ENCODE measurements around the gene ATRAID.
A peak's percentile ranks its signal among the peaks of the same experiment; 100 is the strongest.

Gene ATRAID

GRCh38 chr2:27249891-27250651 lies 38.2 kb downstream of the ATRAID start:
- peak; percentile 37 to 42 (median 40) for DNase-seq (ENCODE audit: low read depth in 3 of 3)

DNA sequence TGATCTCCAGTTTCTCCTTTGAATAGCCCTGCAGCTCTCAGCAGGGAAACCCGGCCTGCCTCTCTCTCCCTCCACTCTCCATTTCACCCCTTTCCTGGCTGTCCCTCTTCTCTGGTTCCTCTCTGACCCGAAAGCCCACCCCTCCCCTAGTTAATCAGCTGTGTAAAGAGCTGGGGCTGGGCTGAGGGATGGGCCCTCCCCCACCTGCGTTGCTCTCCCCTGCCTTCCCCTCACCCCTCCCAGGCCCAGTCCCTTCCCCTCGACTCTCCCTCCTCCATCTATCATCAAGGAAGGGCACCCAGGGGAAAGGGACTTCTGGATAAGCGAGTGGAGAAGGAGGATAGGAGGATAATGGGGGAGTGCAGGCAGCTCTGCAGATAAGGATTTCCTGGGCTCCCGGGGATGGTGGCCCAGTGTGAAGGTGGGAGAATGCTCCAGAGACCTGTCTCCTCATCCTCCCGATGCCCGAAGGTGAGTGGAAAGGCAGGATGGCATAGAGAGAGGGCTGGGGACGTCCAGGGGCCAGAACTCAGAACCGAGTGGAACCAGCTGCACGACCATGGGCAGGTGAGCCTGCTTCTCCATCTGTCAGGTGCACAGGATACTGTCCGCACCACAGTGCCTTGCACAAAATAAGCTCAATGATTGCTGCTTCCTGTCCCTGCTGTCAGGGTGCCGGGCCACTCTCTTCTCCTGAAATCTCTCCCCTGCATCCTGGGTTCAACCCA lies 39.0 kb downstream of the ATRAID start:
- no peak for DNase-seq (ENCODE audit: low read depth in 3 of 3)

DNA sequence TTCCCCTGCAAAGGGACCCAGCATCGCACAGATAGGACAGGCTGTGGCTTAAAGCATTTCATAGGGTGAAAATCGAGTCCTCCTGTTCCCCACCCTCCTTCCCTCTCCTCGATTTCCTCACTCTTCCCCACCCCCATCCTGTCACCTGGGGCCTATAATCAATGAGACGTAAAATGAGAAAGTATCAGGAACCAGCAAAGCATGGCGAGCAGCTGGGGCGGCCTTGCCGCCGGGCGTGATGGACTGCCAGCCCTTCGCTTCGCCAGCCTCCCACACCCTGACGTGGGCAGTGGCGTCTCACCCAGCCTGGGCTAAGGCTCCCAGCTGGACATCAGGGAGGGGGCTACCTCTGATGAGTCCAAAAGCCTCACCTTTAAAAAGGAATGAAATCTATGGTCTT lies 39.9 kb downstream of the ATRAID start:
- no peak for DNase-seq (ENCODE audit: low read depth in 3 of 3)

DNA sequence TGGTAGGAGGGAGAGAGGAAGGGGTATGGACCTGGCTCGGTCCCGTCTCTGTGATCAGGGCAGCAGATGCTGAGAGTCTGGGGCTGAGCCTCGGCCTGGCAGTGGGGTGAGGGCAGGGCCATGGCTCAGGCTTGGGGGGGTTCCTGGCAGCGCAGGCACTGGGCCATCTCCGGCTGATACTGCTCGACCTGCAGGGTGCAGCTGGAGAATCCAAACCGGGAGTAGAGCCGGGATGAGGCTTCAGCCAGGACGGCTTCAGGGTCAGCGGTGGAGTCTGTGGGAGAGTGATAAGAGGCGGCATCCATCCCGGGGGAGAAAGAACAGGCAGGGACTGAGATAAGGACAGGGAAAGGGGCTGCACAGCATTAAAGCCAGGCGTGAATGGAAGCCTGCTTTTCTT lies 43.3 kb downstream of the ATRAID start:
- no peak for DNase-seq (ENCODE audit: low read depth in 3 of 3)

GRCh38 chr2:27255660-27256059 lies 43.8 kb downstream of the ATRAID start:
- DNase-seq (ENCODE audit: low read depth in 3 of 3): no peak

DNA sequence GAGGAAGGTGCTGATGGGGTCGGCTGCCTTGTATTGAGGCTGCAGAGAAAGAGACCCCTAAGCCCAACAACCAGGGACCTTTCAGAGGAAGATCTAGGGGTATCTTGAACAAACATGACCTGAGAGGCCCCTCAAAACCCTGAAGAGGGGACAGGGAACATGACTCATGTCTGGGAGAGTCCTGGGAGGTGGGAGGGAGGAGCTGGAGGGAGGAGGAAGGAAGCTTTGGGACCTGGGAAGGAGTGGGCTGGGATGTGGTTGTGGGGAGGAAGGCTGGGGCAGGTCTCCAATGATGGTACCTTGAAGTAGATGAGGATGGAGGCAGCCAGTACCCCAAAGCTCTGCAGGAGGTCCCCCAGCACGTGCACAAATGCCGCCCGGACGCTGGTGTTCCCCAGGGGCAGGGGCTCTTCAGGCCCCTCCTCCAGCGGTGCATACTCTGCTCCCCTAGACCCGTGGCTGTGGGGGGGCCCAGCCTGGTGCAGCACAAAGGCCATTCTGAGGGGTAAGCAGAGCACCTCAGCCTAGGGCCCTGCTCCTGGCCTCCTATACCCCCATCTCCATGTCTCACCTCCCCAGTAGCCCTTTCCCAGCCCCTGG lies 45.1 kb downstream of the ATRAID start:
- DNase-seq (ENCODE audit: low read depth in 3 of 3): no peak

DNA sequence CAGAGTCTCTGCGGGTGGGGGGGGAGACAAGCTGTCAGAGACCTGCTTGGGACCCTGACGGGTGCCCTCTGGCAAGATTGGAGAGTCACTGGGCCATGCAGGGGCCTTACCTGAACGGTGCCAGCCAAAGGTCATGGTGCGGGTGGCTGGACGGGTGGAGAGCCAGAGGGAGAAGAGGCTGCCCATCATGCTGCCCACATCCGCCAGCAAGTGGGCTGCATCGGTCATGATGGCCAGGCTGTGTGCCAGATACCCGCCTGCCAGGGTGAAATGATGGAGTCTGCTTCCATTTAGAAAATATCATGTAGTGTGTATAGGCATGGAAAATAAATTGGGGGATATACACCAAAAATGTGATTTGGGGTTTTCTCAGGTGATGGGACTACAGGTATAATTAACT lies 46.2 kb downstream of the ATRAID start:
- no peak for DNase-seq (ENCODE audit: low read depth in 3 of 3)

- no peak for DNase-seq (ENCODE audit: low read depth in 3 of 3)
These were observed 49.5 kb downstream of the ATRAID start for GRCh38 chr2:27261241-27261925.

DNA sequence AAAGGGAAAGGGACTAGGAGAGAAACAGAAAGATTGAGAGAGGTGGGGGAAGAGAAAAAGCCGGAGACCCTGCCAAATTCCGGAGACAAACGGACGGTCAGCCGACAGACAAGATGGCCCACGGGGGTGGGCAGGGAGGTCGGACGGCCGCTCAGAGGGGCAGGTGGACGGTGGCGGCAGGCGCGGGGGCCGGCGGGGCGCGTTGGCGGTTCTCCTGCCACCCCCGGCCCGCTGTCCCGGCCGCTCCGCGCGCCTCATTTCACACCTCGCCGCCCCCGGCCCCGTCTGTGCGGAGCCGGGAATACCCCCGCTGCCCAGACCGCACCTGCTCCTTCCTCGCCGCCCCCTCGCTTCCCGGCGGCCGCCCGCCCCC lies 50.1 kb downstream of the ATRAID start:
- DNase-seq (ENCODE audit: low read depth in 3 of 3): no peak

GRCh38 chr2:27262379-27263286 lies 50.8 kb downstream of the ATRAID start, which contains the start of gene SLC30A3:
TSS of gene SLC30A3 (minus strand) at chr2:27263047. CDS start at chr2:27262906, 141 bp downstream.
- peak; percentile 52 to 80 (median 56) for DNase-seq (ENCODE audit: low read depth in 3 of 3)

DNA sequence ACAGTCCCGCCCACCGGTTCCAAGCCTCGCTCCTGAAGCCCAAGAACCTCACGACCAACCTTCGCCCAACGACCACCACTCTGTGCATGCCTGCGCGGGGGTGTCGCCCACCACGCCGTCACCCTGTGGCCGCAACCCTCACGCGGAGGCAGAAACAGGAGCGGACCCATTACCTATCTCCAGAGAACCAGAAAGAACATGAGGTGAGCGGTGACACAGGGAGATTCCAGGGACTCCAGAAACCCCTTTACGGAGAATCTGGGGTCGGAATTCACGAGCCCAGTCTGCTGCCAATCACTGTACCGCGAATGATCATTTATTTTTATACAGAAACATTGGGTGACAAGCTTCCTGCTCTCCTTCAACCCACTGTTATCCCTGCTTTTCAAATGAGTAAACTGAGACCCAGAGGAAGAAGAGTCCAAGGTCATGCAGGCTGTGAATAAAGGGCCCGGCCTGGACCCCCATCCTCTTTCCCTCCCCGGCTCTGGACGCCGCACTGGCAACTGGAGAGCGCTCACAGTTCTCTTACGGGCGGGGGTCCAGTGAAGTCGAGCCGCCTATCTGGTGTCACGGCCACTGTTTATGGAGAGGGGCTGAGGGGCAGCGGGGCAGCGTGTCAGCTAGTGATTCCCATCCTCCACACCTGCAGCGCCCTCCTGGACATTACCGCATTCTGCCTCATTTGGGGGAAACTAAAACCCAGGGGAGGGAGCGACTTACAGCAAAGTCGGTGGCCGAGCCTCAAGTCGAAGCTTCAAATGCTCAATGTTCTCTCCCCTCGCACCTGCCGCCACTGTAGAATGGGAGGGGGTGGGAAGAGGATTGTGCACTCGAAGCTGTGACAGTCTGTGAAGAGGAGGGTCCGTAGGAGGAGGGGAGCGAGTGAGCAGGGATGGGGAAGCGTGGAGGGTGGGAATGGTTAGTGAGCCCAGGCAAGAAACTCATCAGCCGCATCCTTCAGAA lies 51.7 kb downstream of the ATRAID start:
- no peak for DNase-seq (ENCODE audit: low read depth in 3 of 3)

- no peak for DNase-seq (ENCODE audit: low read depth in 3 of 3)
These were observed 52.5 kb downstream of the ATRAID start for GRCh38 chr2:27264253-27264752.

GRCh38 chr2:27264753-27265535 lies 53.1 kb downstream of the ATRAID start:
- peak in 2 of 3 donors; percentile 26 to 30 for DNase-seq (ENCODE audit: low read depth in 3 of 3)

DNA sequence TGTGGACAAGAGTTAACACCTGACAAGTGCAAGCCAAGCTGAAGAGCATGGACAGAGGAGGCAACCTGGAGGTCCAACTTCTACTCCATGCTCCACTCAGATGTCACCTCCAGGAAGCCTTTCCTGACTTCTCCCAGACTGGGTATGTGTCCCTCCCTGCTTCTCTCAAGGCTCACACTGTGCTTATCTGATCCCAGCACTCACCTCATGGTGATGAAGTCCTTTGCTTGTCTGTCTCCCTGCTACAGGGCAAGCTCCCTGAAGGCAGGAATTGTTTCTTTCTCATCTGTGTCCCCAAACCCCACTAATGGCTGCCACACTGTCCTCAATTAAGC lies 53.7 kb downstream of the ATRAID start:
- DNase-seq (ENCODE audit: low read depth in 3 of 3): no peak
